Measurements from ENCODE around the gene GNPDA2. TPM values are rescaled to one million over a fixed set of nuclear protein-coding genes. Genes with fewer than 3 reads are reported as not detected.

GNPDA2 gene
- total and polyA plus RNA-seq, 11 donors: 8.6 to 20.0 (median 12.5) TPM

DNA sequence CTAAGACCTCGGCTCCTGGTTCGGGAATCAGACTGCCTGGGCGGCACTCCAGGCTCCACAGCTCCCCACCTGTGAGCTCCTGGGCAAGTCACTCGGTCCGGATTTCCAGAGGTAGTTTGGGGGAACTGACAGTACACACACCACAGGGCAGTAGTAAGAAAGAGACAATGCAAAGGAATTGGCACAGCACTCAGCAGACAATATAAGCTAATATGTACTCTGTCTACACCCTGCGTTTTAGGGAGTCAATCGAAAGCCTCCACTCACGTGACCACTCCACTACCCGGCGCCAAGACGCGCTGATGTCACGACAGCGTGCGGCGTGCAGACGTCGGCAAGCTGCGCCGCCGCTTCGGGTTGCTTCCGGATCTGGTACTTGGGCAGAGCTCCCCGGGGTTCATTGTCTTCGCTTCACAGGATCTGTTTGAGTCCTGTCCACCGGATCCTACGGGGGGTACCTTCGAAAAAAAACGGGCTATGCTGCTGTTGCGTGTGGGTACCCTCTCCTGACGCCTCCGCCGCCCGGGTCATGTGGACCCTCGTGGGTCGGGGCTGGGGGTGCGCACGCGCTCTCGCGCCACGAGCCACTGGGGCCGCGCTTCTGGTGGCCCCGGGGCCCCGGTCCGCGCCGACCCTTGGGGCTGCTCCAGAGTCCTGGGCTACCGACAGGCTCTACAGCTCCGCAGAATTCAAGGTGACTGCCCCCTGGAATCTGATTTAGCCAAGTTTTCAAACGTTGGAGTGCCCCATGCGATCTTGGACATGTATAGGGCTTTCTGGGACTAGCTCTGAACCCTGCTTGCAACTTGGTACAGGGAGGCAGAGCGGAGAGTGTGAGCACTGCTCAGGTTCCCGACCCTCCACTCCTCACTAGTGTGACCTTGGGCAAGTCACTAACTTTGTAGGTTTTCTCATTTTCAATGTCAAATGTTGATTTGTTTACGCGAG lies 48.0 kb downstream of the GNPDA2 start, which contains the start of gene GUF1:
GUF1 (plus strand) TSS at position 327 of the 948 bp plus-strand sequence; CDS start at position 530, 203 bp downstream.
- Histone ChIP-seq H3K4me1 (peaks cover 0 to 31% (median 15%) of the 10 kb centered on the region in 12 donors), H3K36me3 (peaks cover 0 to 28% (median 18%) of the 10 kb centered on the region in 9 donors), H3K4me3 (peak within 1 kb of the TSS; percentile 57 to 95 (median 80)), H3K27ac (peak within 1 kb of the TSS; percentile 47 to 93 (median 88)), H3K9me3 (no peaks in the 10 kb centered on the region), H3K27me3 (no peaks in the 10 kb centered on the region)
- DNase-seq (peak; percentile 89 to 95 (median 93)), ATAC-seq (peak; percentile 98 to 99 (median 99))
- TF ChIP-seq, protein P1, sequence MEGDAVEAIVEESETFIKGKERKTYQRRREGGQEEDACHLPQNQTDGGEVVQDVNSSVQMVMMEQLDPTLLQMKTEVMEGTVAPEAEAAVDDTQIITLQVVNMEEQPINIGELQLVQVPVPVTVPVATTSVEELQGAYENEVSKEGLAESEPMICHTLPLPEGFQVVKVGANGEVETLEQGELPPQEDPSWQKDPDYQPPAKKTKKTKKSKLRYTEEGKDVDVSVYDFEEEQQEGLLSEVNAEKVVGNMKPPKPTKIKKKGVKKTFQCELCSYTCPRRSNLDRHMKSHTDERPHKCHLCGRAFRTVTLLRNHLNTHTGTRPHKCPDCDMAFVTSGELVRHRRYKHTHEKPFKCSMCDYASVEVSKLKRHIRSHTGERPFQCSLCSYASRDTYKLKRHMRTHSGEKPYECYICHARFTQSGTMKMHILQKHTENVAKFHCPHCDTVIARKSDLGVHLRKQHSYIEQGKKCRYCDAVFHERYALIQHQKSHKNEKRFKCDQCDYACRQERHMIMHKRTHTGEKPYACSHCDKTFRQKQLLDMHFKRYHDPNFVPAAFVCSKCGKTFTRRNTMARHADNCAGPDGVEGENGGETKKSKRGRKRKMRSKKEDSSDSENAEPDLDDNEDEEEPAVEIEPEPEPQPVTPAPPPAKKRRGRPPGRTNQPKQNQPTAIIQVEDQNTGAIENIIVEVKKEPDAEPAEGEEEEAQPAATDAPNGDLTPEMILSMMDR (IDR thresholded peaks at IDR 0.05): peak in 1 of 12 donors; percentile 4
- TF ChIP-seq POLR2A (IDR thresholded peaks at IDR 0.05): peak in 1 of 2 donors; percentile 60
- WGBS, 4 donors: 0 to 2% (median 1%) methylated on average over 36 to 57 of the region's 57 CpGs
- intact Hi-C loops (cut with DNase I): loop anchor here in 4 of 10 donors (5.0 to 10.0 kb wide), 3 partner anchors 44 to 49 kb away; partner anchors contain the start of gene GNPDA2 (in 3 of the 4)

DNA sequence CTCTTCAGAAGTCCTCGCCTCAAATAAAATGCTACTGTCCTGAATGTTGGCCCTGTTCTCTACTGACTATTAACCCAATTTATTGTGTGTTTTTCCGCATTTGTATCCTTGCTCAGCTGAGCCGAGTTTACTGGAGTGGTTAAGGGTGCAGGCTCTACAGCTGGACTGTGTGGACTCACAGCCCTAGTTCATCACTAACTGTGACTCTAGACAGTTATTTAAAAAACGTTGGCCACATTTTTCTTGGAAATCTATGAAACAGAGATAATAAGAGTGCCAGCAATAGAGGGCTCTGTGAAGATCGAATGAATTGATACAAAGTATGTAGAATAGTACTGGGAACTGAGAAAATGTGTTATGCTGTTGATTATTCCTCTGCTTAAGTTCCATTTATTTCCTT lies 51.0 kb downstream of the GNPDA2 start:
- Histone ChIP-seq H3K27ac (no peak overlapping the region), H3K4me1 (peaks cover 0 to 23% (median 15%) of the 10 kb centered on the region in 12 donors), H3K27me3 (no peaks in the 10 kb centered on the region), H3K36me3 (no peaks in the 10 kb centered on the region), H3K9me3 (no peaks in the 10 kb centered on the region), H3K4me3 (no peak overlapping the region)
- no peak for DNase-seq
- no peak for ATAC-seq
- WGBS, 4 donors: 72 to 75% (median 74%) methylated on average over 5 of the region's 5 CpGs
- intact Hi-C loops (cut with DNase I): loop anchor here in 4 of 10 donors (5.0 to 10.0 kb wide), 3 partner anchors 47 to 52 kb away; partner anchors contain the start of gene GNPDA2 (in 3 of the 4)
- no peak for TF ChIP-seq POLR2A (IDR thresholded peaks at IDR 0.05)
- TF ChIP-seq, protein P1 (IDR thresholded peaks at IDR 0.05): no peak

DNA sequence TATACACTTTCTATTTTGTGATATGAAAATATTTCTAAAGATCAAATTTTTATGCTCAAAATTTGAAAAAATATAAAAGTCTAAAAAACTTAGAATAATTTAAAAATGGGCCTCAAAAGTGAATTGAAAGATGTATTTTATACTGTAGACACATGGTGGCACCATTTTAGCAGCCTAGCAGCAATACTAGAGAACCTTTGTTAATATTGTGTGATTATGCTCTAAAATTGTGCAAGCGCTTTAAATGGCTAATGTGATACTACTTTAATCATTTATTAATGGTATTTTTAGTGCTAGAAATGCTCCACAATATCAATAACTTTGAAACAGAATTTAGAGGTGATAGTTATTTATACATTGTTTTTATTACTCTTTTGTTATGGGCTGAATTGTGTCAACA lies 51.9 kb downstream of the GNPDA2 start:
- no peak for TF ChIP-seq POLR2A (IDR thresholded peaks at IDR 0.05)
- TF ChIP-seq, protein P1 (IDR thresholded peaks at IDR 0.05): no peak
- intact Hi-C loops (cut with DNase I): loop anchor here in 2 of 10 donors (10.0 kb wide), 1 partner anchor 50 kb away; the partner anchor contains the start of gene GNPDA2 (in 2 of the 2)
- ATAC-seq: no peak
- Histone ChIP-seq H3K4me3 (no peak overlapping the region), H3K9me3 (no peaks in the 10 kb centered on the region), H3K27me3 (no peaks in the 10 kb centered on the region), H3K36me3 (no peaks in the 10 kb centered on the region), H3K4me1 (peaks cover 0 to 14% (median 9%) of the 10 kb centered on the region in 12 donors), H3K27ac (no peak overlapping the region)
- WGBS, 4 donors: 81 to 92% (median 89%) methylated on average over 1 of the region's 1 CpG
- no peak for DNase-seq

DNA sequence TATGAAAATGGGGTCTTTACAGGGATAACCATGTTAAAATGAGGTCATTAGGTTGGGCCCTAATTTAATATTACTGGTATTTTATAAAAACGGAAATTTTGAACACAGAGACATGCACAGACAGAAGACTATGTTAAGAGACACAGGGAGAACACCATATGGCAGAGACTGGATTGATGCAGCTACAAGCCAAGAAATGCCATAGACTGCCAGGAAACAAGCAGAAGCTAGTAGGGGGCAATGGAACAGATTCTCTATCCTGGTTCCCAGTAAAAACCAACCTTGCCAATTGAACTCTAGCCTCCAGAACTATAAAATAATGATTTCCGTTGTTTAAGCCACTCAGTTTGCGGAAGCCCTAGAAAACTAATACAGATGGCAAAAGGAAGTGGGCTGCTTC lies 54.7 kb downstream of the GNPDA2 start:
- intact Hi-C loops (cut with DNase I): loop anchor here in 2 of 10 donors (10.0 kb wide), 1 partner anchor 53 kb away; the partner anchor contains the start of gene GNPDA2 (in 2 of the 2)
- DNase-seq: no peak
- H3K36me3 ChIP-seq: no peaks in the 10 kb centered on the region
- no peak overlapping the region for H3K4me3 ChIP-seq
- no peak overlapping the region for H3K27ac ChIP-seq
- no peak for TF ChIP-seq POLR2A (IDR thresholded peaks at IDR 0.05)
- TF ChIP-seq, protein P1 (IDR thresholded peaks at IDR 0.05): no peak
- no peaks in the 10 kb centered on the region for H3K27me3 ChIP-seq
- ATAC-seq: no peak
- no peaks in the 10 kb centered on the region for H3K9me3 ChIP-seq
- 89 to 93% (median 90%) methylated on average over 3 of the region's 3 CpGs for WGBS, 4 donors
- H3K4me1 ChIP-seq: no peaks in the 10 kb centered on the region

Measured in heart left ventricle (tissue), 16 donors.